GM04503 (cell line): ENCODE results near the gene SULT1C2.
"Not testable (repeated sequence)": the region's sequence is repeated elsewhere in the genome, so short reads cannot be mapped to it uniquely, and the experiment has no call there.

Experiments
- DNase-seq: peaks from one replicate; pipeline ENCODE4 v3.0.0-alpha.2; 2012; ENCODE audit warnings: low read depth

SULT1C2 gene

GRCh38 chr2:108354136-108354535 is 65.4 kb downstream of the SULT1C2 start:
- no peak for DNase-seq

GRCh38 chr2:108355906-108356734 is 67.4 kb downstream of the SULT1C2 start:
- no peak for DNase-seq

- not testable (repeated sequence) for DNase-seq
Observed at GRCh38 chr2:108359336-108359735, 70.6 kb downstream of the SULT1C2 start.
